Measurements from ENCODE around the gene PIAS4.

PIAS4 gene

DNA sequence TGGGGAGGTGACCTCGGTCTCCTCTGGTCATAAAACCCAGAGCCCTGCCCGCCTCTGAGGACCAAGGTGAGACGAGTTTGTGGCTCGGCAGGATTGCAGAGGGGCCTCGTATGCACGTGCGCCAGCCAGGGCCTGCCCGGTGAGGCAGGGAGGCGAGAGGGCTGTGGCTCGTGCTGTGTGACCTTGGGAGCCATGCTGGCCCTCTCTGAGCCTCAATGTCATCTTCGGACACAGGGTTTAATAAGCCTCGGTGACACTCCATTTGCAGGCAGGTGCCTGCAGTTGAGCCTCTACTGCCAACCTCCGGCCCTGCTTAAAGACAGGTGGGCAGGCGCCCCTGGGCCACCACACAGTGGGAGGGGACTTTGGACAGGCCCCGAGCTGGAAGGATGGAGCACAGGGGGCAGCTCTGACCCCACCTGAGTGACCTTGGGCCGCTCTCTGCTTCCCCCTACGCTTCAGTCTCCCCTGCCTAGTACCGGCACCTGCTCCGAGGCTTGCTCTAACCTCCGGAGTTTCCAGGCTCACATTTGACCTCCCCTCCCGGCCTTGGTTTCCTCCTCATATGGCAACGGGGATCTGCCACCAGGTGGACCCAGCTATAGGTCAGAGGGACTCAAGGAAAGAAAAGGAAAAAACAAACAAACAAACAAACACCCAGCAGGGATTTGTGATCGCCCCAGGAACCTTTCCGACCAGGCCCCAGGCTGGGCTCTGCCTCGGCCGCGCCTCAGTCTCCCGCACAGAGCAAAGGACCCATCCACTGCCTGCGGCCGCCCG lies 56.0 kb downstream of the PIAS4 start:
- TF ChIP-seq, protein P1, sequence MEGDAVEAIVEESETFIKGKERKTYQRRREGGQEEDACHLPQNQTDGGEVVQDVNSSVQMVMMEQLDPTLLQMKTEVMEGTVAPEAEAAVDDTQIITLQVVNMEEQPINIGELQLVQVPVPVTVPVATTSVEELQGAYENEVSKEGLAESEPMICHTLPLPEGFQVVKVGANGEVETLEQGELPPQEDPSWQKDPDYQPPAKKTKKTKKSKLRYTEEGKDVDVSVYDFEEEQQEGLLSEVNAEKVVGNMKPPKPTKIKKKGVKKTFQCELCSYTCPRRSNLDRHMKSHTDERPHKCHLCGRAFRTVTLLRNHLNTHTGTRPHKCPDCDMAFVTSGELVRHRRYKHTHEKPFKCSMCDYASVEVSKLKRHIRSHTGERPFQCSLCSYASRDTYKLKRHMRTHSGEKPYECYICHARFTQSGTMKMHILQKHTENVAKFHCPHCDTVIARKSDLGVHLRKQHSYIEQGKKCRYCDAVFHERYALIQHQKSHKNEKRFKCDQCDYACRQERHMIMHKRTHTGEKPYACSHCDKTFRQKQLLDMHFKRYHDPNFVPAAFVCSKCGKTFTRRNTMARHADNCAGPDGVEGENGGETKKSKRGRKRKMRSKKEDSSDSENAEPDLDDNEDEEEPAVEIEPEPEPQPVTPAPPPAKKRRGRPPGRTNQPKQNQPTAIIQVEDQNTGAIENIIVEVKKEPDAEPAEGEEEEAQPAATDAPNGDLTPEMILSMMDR (IDR thresholded peaks at IDR 0.05; ENCODE audit: control insufficient read depth, extremely low read depth, insufficient read depth), result 0 out of 2 replicates have a peak, but pooled peaks have one; percentile 24

DNA sequence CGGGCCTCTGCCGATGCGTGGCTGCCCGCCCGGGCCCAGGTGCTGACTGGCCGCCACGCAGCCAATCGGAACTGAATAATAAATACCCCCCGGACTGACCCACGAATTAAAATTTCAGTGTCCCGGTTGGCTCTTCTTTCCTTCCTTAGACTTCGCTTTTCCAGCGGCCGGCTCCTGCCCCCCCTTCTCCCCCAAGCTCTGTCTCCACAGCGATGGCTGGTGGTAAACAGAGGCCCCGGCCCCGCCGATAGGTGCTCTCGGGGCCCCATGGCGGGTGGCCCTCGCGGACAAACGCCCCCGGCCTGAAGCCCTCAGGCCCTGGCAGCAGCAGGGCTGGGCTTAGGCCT lies 56.6 kb downstream of the PIAS4 start:
- DNase-seq (ENCODE audit: low read depth), result no peak
- TF ChIP-seq, protein P1 (IDR thresholded peaks at IDR 0.05; ENCODE audit: control insufficient read depth, extremely low read depth, insufficient read depth), result no peak
- peak overlapping the region; percentile 86 for H3K4me3 ChIP-seq (ENCODE audit: low read depth, low read length)

More for the DNA sequence above, 56.0 kb downstream of the PIAS4 start:
- H3K4me3 ChIP-seq (ENCODE audit: low read depth, low read length), result peak overlapping the region; percentile 86
- DNase-seq (ENCODE audit: low read depth), result no peak

DNA sequence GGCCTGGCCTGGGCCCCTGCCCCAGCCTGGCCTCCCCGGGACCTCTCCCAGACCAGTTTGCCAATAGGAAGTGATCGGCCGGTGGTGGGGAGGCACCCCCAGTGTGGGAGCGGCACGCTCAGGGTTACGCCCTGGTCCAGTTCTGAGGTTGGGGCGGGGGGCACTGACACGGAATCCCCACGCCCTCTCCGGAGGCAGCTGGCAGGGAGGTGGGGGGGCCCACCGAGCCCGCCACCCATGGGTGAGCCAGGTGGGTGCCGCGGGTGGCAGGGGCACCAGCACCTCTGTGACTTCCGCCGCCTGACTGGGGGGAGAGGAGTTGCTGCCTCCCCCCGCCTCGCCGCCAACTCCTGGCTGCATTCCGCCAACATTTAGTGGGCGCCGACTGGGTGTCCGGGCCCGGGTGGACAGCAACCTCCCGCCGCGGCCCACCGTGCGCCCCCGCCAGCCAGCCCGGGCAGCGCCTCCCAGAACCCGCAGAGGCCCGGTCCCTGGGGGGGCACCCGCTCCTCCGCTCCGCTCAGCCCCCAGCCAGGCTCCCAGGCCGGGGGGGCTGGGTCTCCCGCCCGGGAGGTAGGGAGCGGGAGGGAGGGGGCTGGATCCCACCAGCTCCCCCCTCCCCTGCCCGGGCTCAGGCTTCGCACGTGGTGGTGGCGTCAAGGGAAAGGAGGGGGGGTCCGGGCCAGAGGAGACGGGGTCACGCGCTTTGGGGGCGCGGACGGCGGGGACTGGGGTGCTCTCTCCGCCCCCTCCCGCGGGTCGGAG lies 57.1 kb downstream of the PIAS4 start:
- TF ChIP-seq, protein P1 (IDR thresholded peaks at IDR 0.05; ENCODE audit: control insufficient read depth, extremely low read depth, insufficient read depth), result no peak
- peak overlapping the region; percentile 86 for H3K4me3 ChIP-seq (ENCODE audit: low read depth, low read length)
- no peak for DNase-seq (ENCODE audit: low read depth)

DNA sequence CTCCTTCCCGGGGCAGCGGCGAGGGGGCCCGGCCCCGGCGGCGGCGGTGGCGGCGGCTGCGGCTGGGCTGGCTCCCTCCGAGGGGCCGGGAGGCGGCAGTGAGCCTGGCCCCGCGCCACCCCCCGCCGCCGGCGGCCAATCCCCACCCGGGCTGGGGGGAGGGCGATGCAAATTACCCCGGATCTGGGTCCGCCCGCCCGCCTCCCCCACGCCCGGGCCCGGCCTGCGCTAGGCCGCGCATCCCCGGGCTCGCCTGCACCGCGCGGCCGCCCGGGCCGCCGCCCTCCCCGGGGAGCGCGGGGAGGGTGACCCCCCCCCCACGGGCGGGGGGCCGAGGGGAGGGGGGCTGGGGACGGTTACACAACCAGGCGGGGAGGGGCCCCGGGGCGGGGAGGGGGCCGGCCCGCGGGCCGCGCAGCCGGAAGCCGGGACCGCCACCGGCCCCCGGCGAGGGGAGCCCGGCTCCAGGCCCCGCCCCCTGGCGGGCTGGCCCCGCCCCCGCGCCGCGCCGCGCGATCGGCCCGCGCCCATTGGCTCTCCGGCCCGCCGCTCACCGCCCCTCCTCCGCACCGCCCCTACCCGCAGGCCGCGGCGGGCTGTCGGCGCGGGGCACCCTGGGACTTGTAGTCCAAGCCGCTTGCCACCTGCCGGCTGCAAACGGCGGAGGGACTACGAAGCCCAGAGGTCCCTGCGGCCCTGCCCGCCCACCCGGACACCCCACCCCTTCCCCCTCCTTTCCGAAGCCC lies 58.1 kb downstream of the PIAS4 start:
- peak; percentile 81 for DNase-seq (ENCODE audit: low read depth)
- peak overlapping the region; percentile 73 for H3K4me3 ChIP-seq (ENCODE audit: low read depth, low read length)
- TF ChIP-seq, protein P1 (IDR thresholded peaks at IDR 0.05; ENCODE audit: control insufficient read depth, extremely low read depth, insufficient read depth), result no peak

DNA sequence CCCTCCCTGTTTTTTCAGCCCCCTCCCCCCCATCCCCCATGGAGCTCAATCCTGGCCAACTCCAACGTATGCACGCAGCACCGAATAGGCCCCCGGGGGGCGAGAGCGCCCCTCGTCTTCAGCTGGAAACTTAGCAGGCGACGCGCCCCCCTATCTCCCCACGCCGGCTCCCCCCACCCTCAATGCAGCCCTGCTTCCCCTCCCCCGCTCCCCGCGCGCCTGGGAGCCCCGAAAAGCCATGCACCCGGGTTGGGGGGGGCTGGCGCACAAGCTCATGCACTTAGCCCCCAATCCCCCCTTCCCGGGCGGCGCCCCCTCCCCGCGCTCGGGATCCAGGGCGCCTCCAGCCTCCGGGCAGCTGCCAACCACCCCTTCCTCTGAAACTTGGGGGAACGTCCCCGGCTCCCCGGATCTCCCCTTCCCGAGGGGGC lies 58.7 kb downstream of the PIAS4 start:
- peak overlapping the region; percentile 73 for H3K4me3 ChIP-seq (ENCODE audit: low read depth, low read length)
- TF ChIP-seq, protein P1 (IDR thresholded peaks at IDR 0.05; ENCODE audit: control insufficient read depth, extremely low read depth, insufficient read depth), result no peak
- no peak for DNase-seq (ENCODE audit: low read depth)

DNA sequence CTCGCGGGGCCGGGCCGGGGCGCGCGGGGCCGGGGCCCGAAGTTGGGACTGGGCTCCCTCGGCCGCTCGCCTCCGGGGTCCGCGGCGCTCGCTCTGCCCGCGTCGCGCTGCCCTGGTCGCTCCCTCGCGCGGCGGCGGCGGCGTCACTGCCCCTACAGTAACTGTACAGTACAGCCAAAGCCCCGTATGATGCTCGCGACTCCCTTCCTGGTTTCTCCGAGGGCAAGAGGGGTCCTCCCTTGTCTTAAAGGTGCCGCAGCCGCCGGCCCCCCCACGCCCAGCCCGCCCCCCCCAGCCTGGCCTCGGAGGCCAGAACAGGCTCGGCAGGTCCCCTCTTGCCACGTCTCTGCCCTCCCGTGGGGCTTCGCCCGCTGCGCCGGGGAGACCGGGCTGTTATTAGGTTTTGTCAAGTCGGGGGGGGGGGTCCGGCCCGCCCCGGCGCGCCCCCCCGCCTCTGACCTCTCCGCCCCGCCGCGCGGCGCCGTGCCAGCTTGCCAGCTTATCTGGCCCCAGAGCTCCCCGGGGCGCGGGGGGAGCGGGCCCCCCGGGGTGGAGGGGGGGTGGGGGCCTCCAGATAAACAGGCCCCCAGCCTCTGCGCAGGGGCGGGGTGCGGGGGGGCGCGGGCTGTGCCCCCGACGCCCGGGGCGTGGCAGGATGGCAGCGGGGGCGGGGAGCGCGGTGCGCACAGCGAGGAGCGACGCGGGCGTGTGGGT lies 59.3 kb downstream of the PIAS4 start, which contains the start of gene ZBTB7A:
Gene ZBTB7A (minus strand): TSS at position 218 of the 714 bp plus-strand sequence. CDS start 11,667 bp downstream, outside the sequence.
- no peak for DNase-seq (ENCODE audit: low read depth)

More for the DNA sequence above, 59.3 kb downstream of the PIAS4 start, which contains the start of gene ZBTB7A:
- TF ChIP-seq, protein P1 (IDR thresholded peaks at IDR 0.05; ENCODE audit: control insufficient read depth, extremely low read depth, insufficient read depth), result no peak
- H3K4me3 ChIP-seq (ENCODE audit: low read depth, low read length), result peak within 1 kb of the TSS; percentile 73
